ENCODE results near the gene CCDC144A. TPM values are rescaled to one million over a fixed set of nuclear protein-coding genes. Genes with fewer than 3 reads are reported as not detected.
"Not testable (repeated sequence)": the region's sequence is repeated elsewhere in the genome, so short reads cannot be mapped to it uniquely, and the experiment has no call there.

CCDC144A gene
- total RNA-seq, 1 donor from 2014 or later: 3.0 TPM

- ATAC-seq (ENCODE audit: low read depth): no peak
- intact Hi-C loops (cut with micrococcal nuclease): no loop called here
- Mint-ChIP-seq H3K36me3 (ENCODE audit: low read depth) (no peaks in the 10 kb centered on the region), H3K27me3 (peaks cover 41% of the 10 kb centered on the region), H3K4me1 (no peaks in the 10 kb centered on the region), H3K4me3 (no peak overlapping the region), H3K27ac (no peak overlapping the region), H3K9me3 (no peaks in the 10 kb centered on the region)
- TF ChIP-seq CTCF (IDR thresholded peaks at IDR 0.05): no peak
- ChIA-PET CTCF (no interaction called here), POLR2A (interaction anchor here (0.6 kb wide), 1 partner anchor 558 kb away, joined by 3 read pairs; no protein-coding TSS in a partner anchor)
- DNase-seq: no peak
Measured at GRCh38 chr17:16814439-16814838, 124.4 kb downstream of the CCDC144A start.

- no peaks in the 10 kb centered on the region for H3K9me3 Mint-ChIP-seq
- intact Hi-C loops (cut with micrococcal nuclease): no loop called here
- no peak overlapping the region for H3K4me3 Mint-ChIP-seq
- no peak for DNase-seq
- CTCF ChIA-PET: no interaction called here
- ATAC-seq (ENCODE audit: low read depth): no peak
- no peaks in the 10 kb centered on the region for H3K36me3 Mint-ChIP-seq (ENCODE audit: low read depth)
- no peak overlapping the region for H3K27ac Mint-ChIP-seq
- H3K27me3 Mint-ChIP-seq: peaks cover 41% of the 10 kb centered on the region
- POLR2A ChIA-PET: no interaction called here
- no peaks in the 10 kb centered on the region for H3K4me1 Mint-ChIP-seq
- no peak for TF ChIP-seq CTCF (IDR thresholded peaks at IDR 0.05)
Measured at GRCh38 chr17:16817201-16817600, 127.2 kb downstream of the CCDC144A start.

- H3K9me3 Mint-ChIP-seq; DNase-seq; intact Hi-C loops (cut with micrococcal nuclease); H3K4me1 Mint-ChIP-seq; ATAC-seq (ENCODE audit: low read depth); H3K36me3 Mint-ChIP-seq (ENCODE audit: low read depth); CTCF ChIA-PET; H3K27ac Mint-ChIP-seq; POLR2A ChIA-PET; H3K4me3 Mint-ChIP-seq: not testable (repeated sequence)
- peaks cover 41% of the 10 kb centered on the region for H3K27me3 Mint-ChIP-seq
Measured at GRCh38 chr17:16817940-16818339, 127.9 kb downstream of the CCDC144A start.

GRCh38 chr17:16818340-16818739, 128.3 kb downstream of the CCDC144A start:
- Mint-ChIP-seq H3K9me3 (no peaks in the 10 kb centered on the region), H3K4me3 (no peak overlapping the region), H3K27ac (no peak overlapping the region), H3K27me3 (peaks cover 41% of the 10 kb centered on the region), H3K4me1 (no peaks in the 10 kb centered on the region), H3K36me3 (ENCODE audit: low read depth) (no peaks in the 10 kb centered on the region)
- intact Hi-C loops (cut with micrococcal nuclease): no loop called here
- CTCF ChIA-PET: no interaction called here
- DNase-seq (no peak), ATAC-seq (ENCODE audit: low read depth) (no peak)
- POLR2A ChIA-PET: no interaction called here
- no peak for TF ChIP-seq CTCF (IDR thresholded peaks at IDR 0.05)

GRCh38 chr17:16818821-16819683, 129.0 kb downstream of the CCDC144A start:
- H3K4me3 Mint-ChIP-seq: no peak overlapping the region
- ChIA-PET POLR2A (interaction anchor here (0.6 kb wide), 2 partner anchors 22 to 1543 kb away, joined by 4 to 9 read pairs; no protein-coding TSS in a partner anchor), CTCF (no interaction called here)
- no peaks in the 10 kb centered on the region for H3K4me1 Mint-ChIP-seq
- no peak for DNase-seq
- peaks cover 41% of the 10 kb centered on the region for H3K27me3 Mint-ChIP-seq
- no peak overlapping the region for H3K27ac Mint-ChIP-seq
- intact Hi-C loops (cut with micrococcal nuclease): no loop called here
- no peaks in the 10 kb centered on the region for H3K36me3 Mint-ChIP-seq (ENCODE audit: low read depth)
- TF ChIP-seq CTCF (IDR thresholded peaks at IDR 0.05): no peak
- no peak for ATAC-seq (ENCODE audit: low read depth)
- no peaks in the 10 kb centered on the region for H3K9me3 Mint-ChIP-seq
